Spleen (tissue), 11 donors: ENCODE results near the gene JKAMP. TPM values are rescaled to one million over a fixed set of nuclear protein-coding genes. Genes with fewer than 3 reads are reported as not detected.

Experiments used
- DNase-seq: peaks from one replicate; pipeline ENCODE4 v3.0.0-alpha.2; 2020
- H3K27ac ChIP-seq, 8 donors: fragments of 200-600 bp; sonication (generic) in 7 of 8; 1 replicate in 4 of 8; 2 replicates in 4 of 8; pipeline versions ENCODE4 v1.5.0 to v1.8.0; 2016 to 2021; ENCODE audit warnings: inconsistent platforms in 4 of 8, mild to moderate bottlenecking in 4 of 8, moderate library complexity in 1 of 8
- H3K27me3 ChIP-seq, 7 donors: fragments of 200-600 bp; sonication (generic) in 6 of 7; replicated peaks in 1 of 7; 1 replicate in 4 of 7; 2 replicates in 3 of 7; pipeline versions ENCODE4 v1.5.0 to v1.8.0; 2016 to 2021; ENCODE audit warnings: inconsistent platforms in 3 of 7, mild to moderate bottlenecking in 1 of 7
- H3K36me3 ChIP-seq, 6 donors: fragments of 200-600 bp; sonication (generic) in 5 of 6; 1 replicate in 4 of 6; 2 replicates in 2 of 6; pipeline versions ENCODE4 v1.5.0 to v1.8.0; 2016 to 2021; ENCODE audit warnings: inconsistent platforms in 2 of 6
- H3K4me1 ChIP-seq, 6 donors: fragments of 200-600 bp; sonication (generic) in 5 of 6; 1 replicate in 3 of 6; 2 replicates in 3 of 6; pipeline versions ENCODE4 v1.5.0 to v1.8.0; 2016 to 2021; ENCODE audit warnings: inconsistent platforms in 3 of 6
- H3K4me3 ChIP-seq, 8 donors: fragments of 200-600 bp; sonication (generic) in 7 of 8; 1 replicate in 4 of 8; 2 replicates in 4 of 8; pipeline versions ENCODE4 v1.5.0 to v1.8.0; 2016 to 2021; ENCODE audit warnings: inconsistent platforms in 4 of 8, mild to moderate bottlenecking in 4 of 8, moderate library complexity in 2 of 8
- H3K9me3 ChIP-seq, 8 donors: fragments of 200-600 bp; sonication (generic) in 7 of 8; 1 replicate in 4 of 8; 2 replicates in 4 of 8; pipeline versions ENCODE4 v1.5.0 to v1.8.0; 2016 to 2021; ENCODE audit warnings: inconsistent platforms in 4 of 8
- CTCF ChIP-seq, 11 experiments: fragments of 200-600 bp in 7 of 11; fragments of 450-650 bp in 4 of 11; sonication (generic) in 4 of 11; IDR thresholded peaks in 8 of 11; conservative IDR thresholded peaks in 3 of 11; 1 replicate in 7 of 11; 2 replicates in 4 of 11; pipeline versions ENCODE4 v1.4.0 to v1.8.0; 2016 to 2021; ENCODE audit warnings: antibody characterized with exemption in 11 of 11, inconsistent platforms in 4 of 11, mild to moderate bottlenecking in 1 of 11
- POLR2A ChIP-seq, 3 donors: fragments of 450-650 bp; IDR thresholded peaks; one replicate each; pipeline ENCODE4 v1.5.1; 2017; ENCODE audit warnings: antibody characterized with exemption in 3 of 3, mild to moderate bottlenecking in 1 of 3
- POLR2AphosphoS5 ChIP-seq, 3 donors: sonication (generic); formaldehyde crosslinking; IDR thresholded peaks; one replicate each; pipeline ENCODE4 v1.5.1; 2017; ENCODE audit warnings: antibody characterized with exemption in 3 of 3
- WGBS, 5 donors: extraction: QIAGEN DNeasy Blood & Tissue Kit in 3 of 5; methylation state at CpG; one replicate each; pipeline versions ENCODE4 v1.1.5 to v1.1.7; 2013 to 2018; 5-methylcytosine and 5-hydroxymethylcytosine counted together
- intact Hi-C: fragments of 100-400 bp; cut with DNase I; formaldehyde crosslinking; loops from one replicate; pipeline ENCODE4 v1.15.0; 2023; ENCODE audit warnings: low total_unique reads
- polyA plus RNA-seq, 3 donors: library from polyadenylated mRNA; stranded (reverse); fragments of 200-250 nt; gene quantifications; one replicate each; pipeline ENCODE4 v1.2.1, GENCODE V29; 2013
- total RNA-seq, 7 donors: library from RNA; depleted of rRNA in 3 of 7; stranded (reverse); fragments of >200 nt in 3 of 7; fragmentation: NEBNext Ultra II Directional in 4 of 7; extraction: Animal tissue kit (Norgen Biotek cat#: 25700) in 4 of 7; gene quantifications; one replicate each; pipeline versions ENCODE4 v1.1.0 to v1.2.1, GENCODE V29; 2016 to 2021
- donor health status: healthy with polysubstance abuse.
- donor health status: DM: no; HTN: no; CAD: no; lungs with moderate emphysema.
- donor health status: DM: no; HTN: no; CAD: no.
- donor health status: Bipolar disorder and iron deficiency.
- donor health status: healthy.
- donor health status: DM: no; HTN: no; CAD: no.
- donor health status: DM: yes; HTN: yes; CAD: no.

The JKAMP gene
- total and polyA plus RNA-seq, 10 donors: 18.9 to 92.2 (median 36.5) TPM

- Histone ChIP-seq H3K27me3 (no peaks in the 10 kb centered on the region), H3K9me3 (no peaks in the 10 kb centered on the region), H3K4me3 (no peak overlapping the region), H3K27ac (no peak overlapping the region), H3K4me1 (no peaks in the 10 kb centered on the region), H3K36me3 (peaks cover 0 to 27% (median 0%) of the 10 kb centered on the region in 6 donors)
- DNase-seq: no peak
- WGBS, 5 donors: 43 to 85% (median 65%) methylated on average over 2 of the region's 2 CpGs
- TF ChIP-seq POLR2A (IDR thresholded peaks at IDR 0.05) (no peak), POLR2AphosphoS5 (IDR thresholded peaks at IDR 0.05) (no peak), CTCF (IDR thresholded peaks at IDR 0.05 in 8 of 11, conservative IDR thresholded peaks at IDR 0.05 in 3 of 11) (no peak)
- intact Hi-C loops: no loop called here
Observed at GRCh38 chr14:59454139-59454538, 30.2 kb upstream of the JKAMP start.

- TF ChIP-seq POLR2A (IDR thresholded peaks at IDR 0.05): no peak
- no peak for TF ChIP-seq CTCF (IDR thresholded peaks at IDR 0.05 in 8 of 11, conservative IDR thresholded peaks at IDR 0.05 in 3 of 11)
- no peak for TF ChIP-seq POLR2AphosphoS5 (IDR thresholded peaks at IDR 0.05)
- no peak overlapping the region for H3K4me3 ChIP-seq
- no peaks in the 10 kb centered on the region for H3K4me1 ChIP-seq
- H3K27ac ChIP-seq: no peak overlapping the region
- no peaks in the 10 kb centered on the region for H3K9me3 ChIP-seq
- intact Hi-C loops: no loop called here
- 94 to 100% (median 96%) methylated on average over 1 of the region's 1 CpG for WGBS, 5 donors
- peaks cover 0 to 29% (median 0%) of the 10 kb centered on the region in 6 donors for H3K36me3 ChIP-seq
- H3K27me3 ChIP-seq: no peaks in the 10 kb centered on the region
- no peak for DNase-seq
Observed at GRCh38 chr14:59455411-59455810, 28.9 kb upstream of the JKAMP start.

- 92 to 100% (median 95%) methylated on average over 2 of the region's 2 CpGs for WGBS, 5 donors
Observed at GRCh38 chr14:59458486-59458885, 25.8 kb upstream of the JKAMP start.

GRCh38 chr14:59460378-59460777 is 23.9 kb upstream of the JKAMP start:
- Histone ChIP-seq H3K27ac (no peak overlapping the region), H3K4me3 (no peak overlapping the region), H3K9me3 (no peaks in the 10 kb centered on the region), H3K36me3 (peaks cover 0 to 27% (median 0%) of the 10 kb centered on the region in 6 donors), H3K4me1 (peaks cover 7 to 18% (median 10%) of the 10 kb centered on the region in 6 donors), H3K27me3 (peaks cover 0 to 21% (median 0%) of the 10 kb centered on the region in 7 donors)
- 87 to 100% (median 93%) methylated on average over 1 of the region's 1 CpG for WGBS, 5 donors
- intact Hi-C loops: no loop called here
- no peak for DNase-seq
- TF ChIP-seq POLR2A (IDR thresholded peaks at IDR 0.05) (no peak), POLR2AphosphoS5 (IDR thresholded peaks at IDR 0.05) (no peak), CTCF (IDR thresholded peaks at IDR 0.05 in 8 of 11, conservative IDR thresholded peaks at IDR 0.05 in 3 of 11) (no peak)

More at GRCh38 chr14:59458486-59458885, 25.8 kb upstream of the JKAMP start:
- TF ChIP-seq CTCF (IDR thresholded peaks at IDR 0.05 in 8 of 11, conservative IDR thresholded peaks at IDR 0.05 in 3 of 11): no peak
- no peak for TF ChIP-seq POLR2A (IDR thresholded peaks at IDR 0.05)
- TF ChIP-seq POLR2AphosphoS5 (IDR thresholded peaks at IDR 0.05): no peak
- no peak overlapping the region for H3K27ac ChIP-seq
- intact Hi-C loops: no loop called here
- peaks cover 0 to 32% (median 0%) of the 10 kb centered on the region in 6 donors for H3K36me3 ChIP-seq
- H3K4me3 ChIP-seq: no peak overlapping the region
- no peak for DNase-seq
- peaks cover 0 to 2% (median 0%) of the 10 kb centered on the region in 7 donors for H3K27me3 ChIP-seq
- peaks cover 0 to 1% (median under 1%) of the 10 kb centered on the region in 6 donors for H3K4me1 ChIP-seq
- H3K9me3 ChIP-seq: no peaks in the 10 kb centered on the region
